Stimulated activated CD4-positive, alpha-beta T cell treated with anti-CD3 and anti-CD28 coated beads, Interleukin-4, amount 100 ng/mL, for 1 hour (primary cell): Measurements from ENCODE around the gene STAT5B.
A peak's percentile ranks its signal among the peaks of the same experiment; 100 is the strongest.

ENCODE experiments used
- DNase-seq: peaks from one replicate; pipeline ENCODE4 v3.0.0-alpha.2; 2020

Gene STAT5B

DNA sequence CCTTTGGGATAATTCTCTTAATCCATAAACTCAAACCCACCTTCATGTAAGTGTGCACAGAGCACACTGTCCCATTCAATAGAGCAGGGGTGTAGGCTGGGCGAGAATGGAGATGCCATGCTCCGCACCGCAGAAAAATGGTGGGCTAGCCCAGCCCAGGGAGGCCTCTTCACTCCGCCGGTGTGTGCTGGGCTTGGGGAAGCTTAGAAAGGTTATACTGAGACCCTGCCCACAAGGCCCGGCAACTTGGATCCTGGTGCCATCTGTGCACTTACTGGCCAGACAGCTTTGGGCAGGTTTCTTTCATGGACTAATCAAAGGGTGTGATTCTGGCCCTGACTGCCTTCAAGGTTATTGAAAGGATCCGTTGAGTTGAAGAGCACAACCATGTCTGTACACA, 8.4 kb upstream of the STAT5B start:
- peak; percentile 1 for DNase-seq

DNA sequence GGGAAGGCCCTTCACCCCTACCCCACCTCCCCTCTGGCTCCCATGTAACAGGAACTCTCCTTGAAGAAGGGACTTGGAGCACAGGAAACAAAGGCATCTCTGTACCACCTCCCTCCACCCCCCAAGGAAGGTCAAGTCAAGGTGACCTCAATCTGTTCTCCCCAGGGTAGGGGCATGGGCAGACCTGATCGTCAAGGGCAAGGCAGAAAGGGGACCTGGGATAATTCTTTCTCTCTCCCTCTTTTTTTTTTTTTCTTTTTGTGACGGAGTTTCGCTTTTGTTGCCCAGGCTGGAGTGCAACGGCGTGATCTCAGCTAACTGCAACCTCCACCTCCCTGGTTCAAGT, 7.8 kb upstream of the STAT5B start:
- DNase-seq, result no peak

GRCh38 chr17:42283241-42284023, 7.2 kb upstream of the STAT5B start:
- peak; percentile 1 for DNase-seq

- DNase-seq, result peak; percentile 1
Measured at GRCh38 chr17:42282478-42283080, 6.4 kb upstream of the STAT5B start.

DNA sequence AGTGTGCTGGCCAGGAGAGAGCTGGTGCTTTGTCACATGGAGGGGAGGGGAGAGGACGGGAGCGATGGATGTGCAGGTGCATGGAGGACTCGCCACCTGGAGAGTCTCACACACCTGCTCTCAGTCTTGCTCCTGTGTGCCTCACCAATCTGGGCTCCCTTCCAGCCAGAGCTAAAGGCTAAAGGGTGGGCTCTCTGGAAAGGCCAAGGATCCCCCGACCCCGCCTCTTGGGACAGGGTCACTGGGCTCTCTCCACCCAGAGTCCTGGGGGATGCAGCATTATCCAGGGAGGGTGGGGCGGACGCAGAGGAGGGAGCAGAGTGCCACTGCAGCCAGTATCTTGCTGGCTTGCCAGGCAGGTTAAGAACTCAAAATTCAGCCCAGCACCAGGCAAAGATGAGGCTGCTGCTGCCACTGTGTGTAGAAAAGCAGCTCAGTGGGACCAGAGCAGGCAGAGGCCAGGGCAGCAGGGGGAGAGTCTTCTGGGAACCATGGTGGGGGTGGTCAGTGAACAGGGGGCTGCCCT, 5.4 kb upstream of the STAT5B start:
- peak; percentile 1 for DNase-seq

GRCh38 chr17:42279776-42280630, 3.8 kb upstream of the STAT5B start:
- peak; percentile 0 for DNase-seq

DNA sequence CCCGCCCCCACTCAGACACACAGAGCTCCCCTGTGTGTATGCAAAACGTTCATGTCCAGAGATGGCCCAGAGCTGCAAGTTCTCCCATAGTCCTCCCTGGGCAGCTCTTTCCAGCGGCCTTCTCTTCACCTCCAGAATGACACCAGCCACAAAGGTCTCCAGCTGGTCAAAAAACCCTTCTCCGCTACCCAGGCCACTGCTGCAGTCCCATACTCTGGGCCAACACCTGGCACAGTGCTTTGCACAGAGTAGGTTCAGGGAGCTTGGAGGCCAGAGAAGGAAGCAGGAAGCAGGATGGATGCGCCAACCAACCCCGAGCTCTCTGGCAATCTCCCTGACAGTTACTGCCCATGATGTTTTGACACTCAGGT, 1.1 kb upstream of the STAT5B start:
- DNase-seq, result no peak

- DNase-seq, result peak; percentile 23
Measured at GRCh38 chr17:42276609-42277341, 584 bp upstream of the STAT5B start.

GRCh38 chr17:42275527-42276358, 448 bp downstream of the STAT5B start:
- DNase-seq, result peak; percentile 46

- no peak for DNase-seq
Measured at GRCh38 chr17:42274812-42275526, 1.2 kb downstream of the STAT5B start.

GRCh38 chr17:42274253-42274542, 2.0 kb downstream of the STAT5B start:
- DNase-seq, result no peak

DNA sequence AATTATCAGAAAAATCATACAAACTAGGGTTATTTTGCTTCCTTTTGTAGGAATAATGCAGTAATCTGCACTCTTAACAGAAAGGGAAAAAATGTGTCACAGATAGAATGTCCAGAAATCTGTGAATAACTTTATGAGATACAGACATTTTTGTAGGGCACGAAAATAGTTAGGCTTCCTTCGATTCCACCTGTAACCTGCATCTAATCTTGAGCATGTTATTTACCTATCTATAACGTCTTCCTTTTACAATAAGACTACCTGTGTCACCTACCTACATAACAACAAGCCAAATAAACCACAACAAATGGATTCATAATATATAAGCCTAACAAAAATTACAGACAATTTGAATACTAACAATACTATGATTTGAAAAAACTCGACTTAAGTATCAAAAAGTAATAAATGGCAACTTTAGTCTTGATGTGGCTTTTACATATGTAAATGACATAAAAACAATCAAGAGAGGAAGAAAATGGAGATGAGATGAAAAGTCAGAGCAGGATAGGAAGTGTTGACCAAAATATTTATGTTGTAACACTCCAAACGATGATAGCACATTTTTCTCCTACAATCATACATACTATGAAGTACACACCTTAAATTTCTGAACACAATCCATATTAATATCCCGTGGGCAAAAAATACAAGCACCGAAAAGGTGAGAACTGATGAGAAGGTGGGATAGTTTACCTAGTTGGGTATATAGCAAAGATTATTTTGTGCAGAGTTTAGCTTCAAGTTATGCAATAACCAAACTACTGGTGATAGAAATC, 2.5 kb downstream of the STAT5B start:
- no peak for DNase-seq

GRCh38 chr17:42272162-42272907, 3.9 kb downstream of the STAT5B start:
- no peak for DNase-seq

- DNase-seq, result no peak
Measured at GRCh38 chr17:42271779-42272035, 4.5 kb downstream of the STAT5B start.

DNA sequence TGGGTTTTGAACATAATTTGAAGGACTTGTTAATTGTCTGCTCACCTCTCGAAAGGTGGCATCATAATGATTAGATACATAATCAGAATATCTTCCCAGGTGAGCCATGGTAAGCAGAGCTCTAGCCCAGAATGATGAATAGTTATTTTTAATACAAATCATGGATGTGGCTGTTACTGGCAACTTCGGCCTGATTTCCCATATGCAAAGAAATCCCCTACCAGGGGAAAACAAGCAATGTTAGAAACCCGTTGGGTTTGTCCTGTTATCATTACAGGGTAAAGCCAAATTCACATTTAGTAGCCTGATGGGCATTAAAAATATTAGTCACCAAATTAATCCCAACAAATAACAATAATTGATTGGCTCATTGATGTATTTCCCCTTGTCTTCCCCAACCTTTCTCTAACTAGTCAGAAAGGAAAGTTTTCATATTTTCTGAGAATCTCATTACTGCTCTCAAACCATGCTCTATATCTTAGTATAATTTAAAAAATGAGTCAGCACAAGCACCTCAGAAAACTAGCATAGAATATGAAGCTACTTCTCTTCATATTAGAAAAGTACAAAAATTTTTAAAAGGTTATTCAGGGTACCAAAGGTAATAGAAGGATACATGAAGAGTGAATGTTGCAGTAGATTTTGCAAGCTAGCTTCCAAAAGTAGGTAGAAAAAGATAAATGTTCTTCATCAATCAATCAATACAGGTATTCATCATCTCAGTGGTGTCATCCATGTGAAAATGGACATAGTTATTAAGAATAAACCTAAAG, 5.0 kb downstream of the STAT5B start:
- DNase-seq, result no peak

GRCh38 chr17:42270596-42270995, 5.6 kb downstream of the STAT5B start:
- no peak for DNase-seq

GRCh38 chr17:42270170-42270535, 6.0 kb downstream of the STAT5B start:
- no peak for DNase-seq

DNA sequence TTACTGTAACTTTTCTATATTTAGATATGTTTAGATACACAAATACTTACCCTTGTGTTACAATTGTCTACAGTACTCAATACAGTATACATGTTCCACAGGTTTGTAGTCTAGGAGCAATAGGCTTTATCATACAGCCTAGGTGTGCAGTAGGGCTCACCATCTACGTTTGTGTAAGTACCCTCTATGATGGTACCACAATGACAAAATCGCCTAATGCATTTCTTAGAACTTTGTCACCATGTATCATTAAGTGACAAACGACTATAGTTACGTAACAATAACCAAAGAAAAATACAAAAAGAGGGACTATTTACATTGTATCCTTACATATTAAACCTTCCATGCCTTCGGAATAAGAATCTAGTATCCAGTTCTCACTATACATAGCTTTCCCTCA, 8.0 kb downstream of the STAT5B start:
- no peak for DNase-seq
